UCSD-AML1 (cell line): ENCODE data around the gene ARHGEF25.
"Not testable (repeated sequence)": the region's sequence is repeated elsewhere in the genome, so short reads cannot be mapped to it uniquely, and the experiment has no call there.

Experiments used
- DNase-seq: peaks from one replicate; lab custom pipeline; 2025; ENCODE audit not compliant: unreplicated experiment; lab: John Stamatoyannopoulos, UW

Gene ARHGEF25

GRCh38 chr12:57611108-57611826 lies at the start of gene ARHGEF25:
TSS of gene ARHGEF25 (plus strand) at chr12:57611435. CDS start at chr12:57611895, 460 bp downstream.
- peak; percentile 28 for DNase-seq

- no peak for DNase-seq
Observed at GRCh38 chr12:57563358-57563757, 47.9 kb upstream of the ARHGEF25 start.

GRCh38 chr12:57564178-57564740 lies 47.0 kb upstream of the ARHGEF25 start:
- no peak for DNase-seq

- no peak for DNase-seq
Observed at GRCh38 chr12:57568838-57569237, 42.4 kb upstream of the ARHGEF25 start.

DNA sequence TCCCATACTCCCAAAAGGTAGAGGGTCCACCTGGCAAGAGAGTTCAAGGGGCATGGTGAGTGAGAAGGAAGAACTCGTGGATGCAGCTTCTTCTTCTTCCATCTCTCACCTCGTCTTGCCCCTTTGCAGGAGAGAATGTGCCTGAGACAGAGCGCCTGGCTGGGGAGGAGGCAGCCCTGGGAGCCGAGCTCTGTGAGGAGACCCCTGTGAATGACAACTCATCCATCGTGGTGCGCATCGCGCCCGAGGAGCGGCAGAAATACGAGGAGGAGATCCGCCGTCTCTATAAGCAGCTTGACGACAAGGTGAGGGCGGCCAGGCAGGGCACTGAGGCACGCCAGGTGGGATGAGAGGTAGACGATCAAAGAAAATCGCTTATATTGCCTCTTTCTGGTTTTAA lies 41.4 kb upstream of the ARHGEF25 start:
- DNase-seq = no peak

- DNase-seq = not testable (repeated sequence)
Observed at GRCh38 chr12:57570438-57570837, 40.8 kb upstream of the ARHGEF25 start.

DNA sequence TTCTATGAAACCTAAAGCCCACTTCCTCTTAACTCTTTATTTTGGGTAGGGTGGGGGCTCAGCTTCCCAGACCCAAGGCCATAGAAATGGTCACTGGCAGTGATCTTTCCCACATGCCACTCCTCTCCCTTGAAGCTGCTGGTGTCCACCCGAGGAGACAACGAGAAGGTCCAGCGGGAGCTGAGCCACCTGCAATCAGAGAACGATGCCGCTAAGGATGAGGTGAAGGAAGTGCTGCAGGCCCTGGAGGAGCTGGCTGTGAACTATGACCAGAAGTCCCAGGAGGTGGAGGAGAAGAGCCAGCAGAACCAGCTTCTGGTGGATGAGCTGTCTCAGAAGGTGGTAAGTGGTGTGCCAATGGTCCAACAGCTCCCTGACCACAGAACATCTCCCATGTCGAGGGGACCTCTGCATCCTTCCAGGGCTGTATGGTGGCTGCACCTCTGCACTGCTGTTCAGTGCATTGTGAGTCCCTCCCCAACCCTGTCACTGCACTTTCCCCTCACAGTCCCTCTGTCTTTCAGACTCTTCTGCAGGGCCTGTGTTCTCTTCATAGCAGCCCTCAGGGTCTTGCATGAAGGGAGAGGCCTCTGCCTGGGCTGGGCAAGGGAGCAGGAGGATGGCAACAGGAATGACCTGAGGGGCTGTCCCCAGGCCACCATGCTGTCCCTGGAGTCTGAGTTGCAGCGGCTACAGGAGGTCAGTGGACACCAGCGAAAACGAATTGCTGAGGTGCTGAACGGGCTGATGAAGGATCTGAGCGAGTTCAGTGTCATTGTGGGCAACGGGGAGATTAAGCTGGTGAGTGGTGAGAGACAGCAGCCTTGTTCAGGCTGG lies 39.1 kb upstream of the ARHGEF25 start:
- DNase-seq = no peak

- no peak for DNase-seq
Observed at GRCh38 chr12:57574795-57575194, 36.4 kb upstream of the ARHGEF25 start.

DNA sequence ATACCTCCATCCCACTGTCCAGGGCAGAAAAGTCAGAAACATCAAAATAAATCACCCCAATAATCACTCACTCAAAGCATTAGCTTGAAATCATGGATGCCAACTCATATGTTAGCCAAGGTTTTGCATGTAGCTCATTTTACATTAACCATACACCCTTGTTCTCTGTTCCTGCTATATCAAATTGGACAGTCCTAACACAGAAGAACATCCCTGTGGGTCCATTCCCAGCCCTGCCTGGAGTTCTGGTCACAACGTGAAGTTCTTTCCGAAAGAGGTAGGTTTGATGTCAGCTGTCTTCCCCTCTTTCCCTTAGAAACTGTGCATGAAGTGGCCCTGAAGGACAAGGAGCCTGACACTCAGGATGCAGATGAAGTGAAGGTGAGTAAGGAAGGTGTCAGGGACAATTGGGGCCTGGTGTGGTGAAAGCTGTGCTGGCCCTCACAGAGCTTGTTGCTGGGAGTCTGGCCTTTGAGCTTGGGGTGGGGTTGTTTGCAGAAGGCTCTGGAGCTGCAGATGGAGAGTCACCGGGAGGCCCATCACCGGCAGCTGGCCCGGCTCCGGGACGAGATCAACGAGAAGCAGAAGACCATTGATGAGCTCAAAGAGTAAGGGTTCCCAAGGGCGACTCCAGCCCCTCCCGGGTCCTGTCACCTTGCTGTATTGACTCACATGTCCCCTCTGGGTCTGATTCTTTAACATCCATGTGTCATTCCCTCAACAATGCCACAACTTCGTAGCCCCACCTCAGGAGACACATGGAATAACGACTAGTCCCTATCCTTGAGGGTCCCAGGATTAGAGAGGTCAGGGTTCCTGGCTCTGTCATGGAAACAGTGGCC lies 35.2 kb upstream of the ARHGEF25 start:
- no peak for DNase-seq

GRCh38 chr12:57576613-57577160 lies 34.5 kb upstream of the ARHGEF25 start:
- no peak for DNase-seq

GRCh38 chr12:57577981-57578758 lies 33.1 kb upstream of the ARHGEF25 start:
- no peak for DNase-seq

- no peak for DNase-seq
Observed at GRCh38 chr12:57579011-57579410, 32.2 kb upstream of the ARHGEF25 start.

DNA sequence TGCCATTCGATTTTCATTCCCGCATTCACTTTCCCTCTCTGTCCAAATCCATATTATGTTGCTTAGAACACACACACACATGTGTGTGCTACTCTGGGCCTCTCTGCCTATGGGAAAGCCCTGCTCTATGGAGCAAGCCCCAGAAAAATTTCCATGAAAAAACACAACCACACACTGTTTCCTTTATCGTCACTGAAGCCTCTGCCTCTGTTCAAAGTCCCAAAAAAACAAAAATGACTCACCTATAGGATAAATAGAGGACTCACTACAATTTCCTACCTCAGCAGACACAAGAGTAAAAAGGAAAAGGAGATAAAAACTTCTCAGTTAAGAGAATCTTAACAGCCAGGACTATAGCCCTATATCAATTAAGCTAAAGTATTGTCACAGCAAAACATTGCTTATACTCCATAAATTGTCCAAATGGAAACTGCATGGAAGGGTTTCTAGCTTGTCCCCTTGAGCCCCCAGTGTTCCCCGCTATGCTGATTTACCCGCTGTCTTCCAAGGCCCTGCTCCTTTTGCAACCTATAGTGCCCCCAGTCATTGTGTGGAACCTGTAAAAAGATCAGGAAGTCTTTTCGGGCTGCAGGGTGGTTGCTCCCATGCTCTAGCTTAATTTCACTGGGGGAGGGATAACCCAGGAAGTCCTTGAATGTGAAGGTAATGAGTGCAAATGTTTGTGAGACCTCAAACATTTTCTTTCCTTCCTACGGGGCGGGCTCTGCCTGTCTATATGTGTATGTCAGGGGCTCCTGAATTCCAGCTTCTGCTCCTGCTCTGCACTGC lies 31.4 kb upstream of the ARHGEF25 start:
- DNase-seq = no peak

DNA sequence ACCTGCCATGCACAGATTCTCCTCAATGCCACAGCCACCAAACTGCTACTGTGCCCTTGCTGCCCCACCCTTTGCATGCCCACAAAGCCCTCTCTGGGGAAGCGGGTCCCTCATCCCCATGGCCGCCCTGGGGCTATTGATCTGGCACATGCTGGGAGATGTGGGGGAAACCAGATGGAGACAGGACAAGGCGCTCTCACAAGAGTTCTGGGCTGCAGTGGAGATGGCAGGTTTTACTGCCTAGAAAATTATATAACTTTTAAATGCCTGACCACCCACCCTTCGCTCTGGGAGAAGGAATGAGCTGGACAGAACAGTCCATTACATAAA lies 30.8 kb upstream of the ARHGEF25 start:
- no peak for DNase-seq

DNA sequence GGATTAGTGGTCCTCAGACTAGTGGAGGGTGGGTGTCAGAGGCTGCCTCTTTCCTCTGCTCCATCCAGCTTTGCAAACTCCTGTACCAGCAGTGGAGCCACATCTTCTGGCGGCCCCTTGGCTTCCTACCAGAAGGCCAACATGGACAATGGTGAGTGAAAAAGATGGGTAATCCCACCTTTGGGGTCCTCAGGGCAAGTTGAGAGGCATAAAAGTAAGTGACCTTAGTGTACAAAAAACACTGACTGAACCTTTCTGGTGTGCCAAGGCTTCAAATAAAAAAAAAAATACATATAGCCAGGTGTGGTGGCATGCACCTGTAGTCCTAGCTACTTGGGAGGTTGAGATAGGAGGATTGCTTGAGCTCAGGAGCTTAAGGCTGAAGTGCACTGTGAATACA lies 29.4 kb upstream of the ARHGEF25 start:
- no peak for DNase-seq

DNA sequence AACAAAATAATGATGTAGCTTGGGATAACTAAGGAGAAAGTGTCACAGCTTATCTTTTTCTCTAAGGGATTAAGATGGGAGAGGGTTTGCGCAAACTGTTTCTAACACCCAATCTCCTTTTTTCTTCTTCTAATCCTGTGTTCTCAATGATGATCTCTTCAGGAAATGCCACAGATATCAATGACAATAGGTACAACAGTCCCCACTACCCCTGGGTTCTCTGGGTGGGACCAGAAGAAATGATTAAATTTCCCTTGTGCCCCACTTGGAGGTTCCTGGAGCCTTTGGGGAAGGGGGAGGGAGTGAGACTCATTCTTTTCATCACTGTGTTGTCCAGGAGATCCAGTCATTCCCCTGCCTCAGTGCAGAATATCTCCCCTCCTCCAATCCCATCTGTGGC lies 28.8 kb upstream of the ARHGEF25 start:
- DNase-seq = no peak

DNA sequence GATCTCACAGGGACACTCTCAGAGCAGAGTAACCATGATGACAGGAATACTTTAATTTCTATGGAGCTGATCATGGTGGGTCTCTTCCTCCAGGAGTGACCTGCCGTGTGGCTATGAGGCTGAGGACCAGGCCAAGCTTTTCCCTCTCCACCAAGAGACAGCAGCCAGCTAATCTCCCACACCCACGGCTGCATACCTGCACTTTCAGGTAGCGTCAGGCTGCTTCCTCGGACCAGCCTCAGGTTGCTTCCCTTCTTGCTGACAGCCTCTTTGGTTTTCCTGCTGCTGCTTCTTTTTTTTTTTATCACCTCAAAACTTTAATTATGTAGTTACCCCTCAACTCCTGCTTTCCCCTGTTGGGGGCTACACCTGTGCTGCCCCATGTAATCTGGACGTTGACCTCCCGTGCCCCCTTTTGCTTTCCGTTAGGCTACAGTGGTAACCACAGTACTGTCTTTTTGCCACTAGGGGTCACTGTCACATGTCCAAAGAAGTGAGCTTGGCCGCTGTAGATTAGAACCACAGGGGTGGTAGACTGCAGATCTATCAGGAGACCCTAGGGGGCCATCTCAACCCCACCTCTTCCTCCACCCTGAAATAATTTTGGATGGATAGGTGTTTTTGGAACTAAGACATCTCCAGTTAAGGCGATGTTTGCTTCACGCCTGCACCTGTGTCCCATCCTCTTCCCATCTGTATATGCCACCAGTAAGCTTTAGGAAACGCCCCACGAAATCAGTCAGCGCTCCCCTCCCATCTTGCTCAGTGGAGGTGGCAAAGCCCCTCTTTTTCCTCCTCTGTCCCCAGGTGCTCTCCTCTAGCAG lies 28.0 kb upstream of the ARHGEF25 start:
- DNase-seq = peak; percentile 34

DNA sequence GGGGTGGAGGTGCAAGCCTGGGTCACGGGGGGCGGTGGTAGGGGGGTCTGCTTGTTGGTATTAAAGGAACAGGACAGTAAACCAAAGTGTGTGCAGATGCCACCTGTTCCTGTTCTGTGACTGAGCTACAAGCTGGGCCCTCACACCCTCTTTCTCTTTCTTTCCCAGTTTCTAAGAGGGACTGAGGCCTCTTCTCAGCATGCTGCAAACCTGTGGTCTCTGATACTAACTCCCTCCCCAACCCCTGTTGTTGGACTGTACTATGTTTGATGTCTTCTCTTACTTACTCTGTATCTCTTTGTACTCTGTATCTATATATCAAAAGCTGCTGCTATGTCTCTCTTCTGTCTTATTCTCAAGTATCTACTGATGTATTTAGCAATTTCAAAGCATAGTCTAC lies 27.2 kb upstream of the ARHGEF25 start:
- DNase-seq = no peak

DNA sequence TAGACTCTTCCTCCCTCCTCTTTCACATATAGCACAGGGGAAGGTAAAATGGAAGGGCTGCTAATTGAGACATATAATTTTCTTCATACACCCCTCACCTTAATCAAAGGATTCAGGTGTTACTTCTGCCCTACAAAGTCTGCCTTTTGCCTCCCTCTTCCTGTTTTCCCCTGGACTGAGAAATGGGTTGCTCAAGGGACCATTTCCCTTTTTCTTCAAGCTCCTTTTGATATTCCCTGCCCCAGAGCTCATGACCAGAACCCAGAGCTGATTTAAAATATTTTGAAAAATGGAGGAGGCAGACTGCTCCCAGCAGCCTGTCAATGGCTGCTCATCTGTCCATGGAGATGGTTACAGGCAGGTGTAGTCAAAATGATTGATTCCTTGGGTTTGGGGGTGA lies 26.5 kb upstream of the ARHGEF25 start:
- DNase-seq = no peak
